ENCODE measurements around the gene SIN3B. TPM values are rescaled to one million over a fixed set of nuclear protein-coding genes. Genes with fewer than 3 reads are reported as not detected.

Gene SIN3B
- total and polyA plus RNA-seq, 9 of the 15 experiments (the other 6 are each of a cell fraction or from before 2014, with no cell fraction given): 0.51 to 34.2 (median 14.3) TPM

DNA sequence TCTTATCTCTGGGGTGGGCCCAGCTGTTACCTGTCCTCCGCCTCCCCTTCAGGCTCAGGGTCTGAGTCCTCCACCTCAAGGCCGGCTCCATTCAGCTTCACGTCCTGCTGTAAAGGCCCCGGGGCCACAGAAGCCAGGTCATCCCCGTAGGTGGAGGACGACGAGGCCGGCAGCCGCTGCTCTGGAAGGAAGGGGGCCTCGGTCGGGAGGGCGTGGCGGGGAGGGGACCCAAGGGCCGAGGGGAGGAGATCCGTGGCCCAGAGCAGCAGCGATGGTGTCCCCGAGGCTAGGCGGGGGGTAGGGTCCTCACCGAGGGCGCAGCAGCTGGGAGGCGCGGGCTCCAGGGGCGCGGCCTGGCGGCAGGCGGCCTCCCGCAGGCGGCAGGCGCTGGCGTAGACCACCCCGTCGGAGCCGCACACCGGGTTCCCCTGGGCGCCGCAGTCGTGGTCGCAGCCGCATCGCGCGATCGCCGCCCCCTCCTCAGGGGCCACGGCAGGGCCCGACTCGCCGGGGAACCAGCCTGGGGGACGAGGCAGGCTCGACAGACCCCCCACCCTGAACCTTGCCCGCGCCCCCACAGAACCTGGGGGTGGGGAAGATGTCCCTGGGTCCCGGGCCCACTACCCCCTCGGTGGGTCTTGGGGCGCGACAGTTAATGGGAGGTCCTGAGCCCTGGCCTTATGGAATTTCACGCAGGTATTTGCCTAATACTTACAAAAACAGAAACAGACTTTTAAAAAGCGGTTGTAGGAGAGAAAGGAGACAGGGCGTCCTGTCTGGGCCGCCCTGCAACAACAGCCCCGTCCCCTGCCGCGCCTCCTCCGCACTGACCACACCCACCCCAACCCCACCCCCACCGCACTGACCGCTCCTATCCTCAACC, 67.2 kb downstream of the SIN3B start (continued):
- TF ChIP-seq TCF7L2 (IDR thresholded peaks at IDR 0.05; ENCODE audit: low read depth, low read length): no peak
- no peak for TF ChIP-seq CGGBP1 (CRISPR knock-in tag; IDR thresholded peaks at IDR 0.05)
- TF ChIP-seq PHF8 (IDR thresholded peaks at IDR 0.05; ENCODE audit: borderline replicate concordance, low read length): peak; percentile 48; the same call in 1 of the 2 replicates
- TF ChIP-seq GTF2F1 (IDR thresholded peaks at IDR 0.05; ENCODE audit: low read depth, low read length): no peak
- no peak for TF ChIP-seq MXD1 (CRISPR knock-in tag; IDR thresholded peaks at IDR 0.05; ENCODE audit: borderline replicate concordance, poor library complexity, severe bottlenecking)
- TF ChIP-seq MCM5 (IDR thresholded peaks at IDR 0.05; ENCODE audit: low read depth): no peak
- TF ChIP-seq, protein P1, sequence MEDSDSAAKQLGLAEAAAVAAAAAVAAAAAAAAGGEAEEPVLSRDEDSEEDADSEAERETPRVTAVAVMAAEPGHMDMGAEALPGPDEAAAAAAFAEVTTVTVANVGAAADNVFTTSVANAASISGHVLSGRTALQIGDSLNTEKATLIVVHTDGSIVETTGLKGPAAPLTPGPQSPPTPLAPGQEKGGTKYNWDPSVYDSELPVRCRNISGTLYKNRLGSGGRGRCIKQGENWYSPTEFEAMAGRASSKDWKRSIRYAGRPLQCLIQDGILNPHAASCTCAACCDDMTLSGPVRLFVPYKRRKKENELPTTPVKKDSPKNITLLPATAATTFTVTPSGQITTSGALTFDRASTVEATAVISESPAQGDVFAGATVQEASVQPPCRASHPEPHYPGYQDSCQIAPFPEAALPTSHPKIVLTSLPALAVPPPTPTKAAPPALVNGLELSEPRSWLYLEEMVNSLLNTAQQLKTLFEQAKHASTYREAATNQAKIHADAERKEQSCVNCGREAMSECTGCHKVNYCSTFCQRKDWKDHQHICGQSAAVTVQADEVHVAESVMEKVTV (CRISPR knock-in tag; IDR thresholded peaks at IDR 0.05): no peak
- TF ChIP-seq SIRT6 (IDR thresholded peaks at IDR 0.05; ENCODE audit: low read depth, low read length): no peak
- TF ChIP-seq E2F6 (IDR thresholded peaks at IDR 0.05; ENCODE audit: borderline replicate concordance in 1 of 2, extremely low read depth in 1 of 2, insufficient read depth in 1 of 2, insufficient read length in 1 of 2, low read depth in 1 of 2, low read length in 1 of 2, poor library complexity in 1 of 2, severe bottlenecking in 1 of 2): peak in 1 of 2 experiments; percentile 63
- TF ChIP-seq ZFX (CRISPR knock-in tag; IDR thresholded peaks at IDR 0.05): peak; percentile 84
- peak; percentile 35 for TF ChIP-seq SAP30 (IDR thresholded peaks at IDR 0.05; ENCODE audit: borderline replicate concordance, insufficient read depth, low read depth, low read length, poor library complexity, severe bottlenecking)
- TF ChIP-seq ETV6 (IDR thresholded peaks at IDR 0.05; ENCODE audit: borderline replicate concordance in 1 of 2, low read depth in 2 of 2, low read length in 1 of 2): no peak
- TF ChIP-seq ETV6 (CRISPR knock-in tag; IDR thresholded peaks at IDR 0.05; ENCODE audit: borderline replicate concordance): no peak
- no peak for TF ChIP-seq ZNF707 (CRISPR knock-in tag; conservative IDR thresholded peaks at IDR 0.05)
